HG03025 (cell line): ENCODE results near the gene GLYR1.

Source experiments
- ATAC-seq: cut with Tn5 transposase; IDR thresholded peaks from one replicate; pipeline ENCODE4 v1.9.1; 2021; ENCODE audit warnings: mild to moderate bottlenecking, moderate library complexity; ENCODE audit not compliant: unreplicated experiment, low FRiP score

Gene GLYR1

GRCh38 chr16:4880006-4880580 lies 33.0 kb upstream of the GLYR1 start:
- no peak for ATAC-seq

- ATAC-seq = no peak
These were observed 32.0 kb upstream of the GLYR1 start for GRCh38 chr16:4879049-4879448.

- ATAC-seq = no peak
These were observed 30.2 kb upstream of the GLYR1 start for GRCh38 chr16:4877380-4877685.

GRCh38 chr16:4876646-4877379 lies 29.7 kb upstream of the GLYR1 start:
- no peak for ATAC-seq

- ATAC-seq = no peak
These were observed 27.6 kb upstream of the GLYR1 start for GRCh38 chr16:4874666-4875065.

- no peak for ATAC-seq
These were observed 26.0 kb upstream of the GLYR1 start for GRCh38 chr16:4873091-4873490.

GRCh38 chr16:4871071-4871470 lies 24.0 kb upstream of the GLYR1 start:
- ATAC-seq = no peak

- ATAC-seq = no peak
These were observed 23.1 kb upstream of the GLYR1 start for GRCh38 chr16:4870138-4870671.

GRCh38 chr16:4869147-4869805 lies 22.2 kb upstream of the GLYR1 start:
- no peak for ATAC-seq

- no peak for ATAC-seq
These were observed 21.4 kb upstream of the GLYR1 start for GRCh38 chr16:4868535-4868934.

GRCh38 chr16:4868026-4868425 lies 20.9 kb upstream of the GLYR1 start:
- no peak for ATAC-seq

GRCh38 chr16:4866586-4866985 lies 19.5 kb upstream of the GLYR1 start:
- no peak for ATAC-seq

GRCh38 chr16:4865231-4865860 lies 18.3 kb upstream of the GLYR1 start:
- ATAC-seq = no peak

GRCh38 chr16:4864728-4865127 lies 17.6 kb upstream of the GLYR1 start:
- ATAC-seq = no peak

- ATAC-seq = no peak
These were observed 15.6 kb upstream of the GLYR1 start for GRCh38 chr16:4862639-4863038.

- no peak for ATAC-seq
These were observed 13.7 kb upstream of the GLYR1 start for GRCh38 chr16:4860727-4861342.

GRCh38 chr16:4859900-4860255 lies 12.8 kb upstream of the GLYR1 start:
- no peak for ATAC-seq

GRCh38 chr16:4859190-4859899 lies 12.3 kb upstream of the GLYR1 start:
- no peak for ATAC-seq

- ATAC-seq = no peak
These were observed 8.7 kb upstream of the GLYR1 start for GRCh38 chr16:4855804-4856203.

- ATAC-seq = no peak
These were observed 8.3 kb upstream of the GLYR1 start for GRCh38 chr16:4855371-4855770.
